ENCODE data around the gene RRP1. TPM values are rescaled to one million over a fixed set of nuclear protein-coding genes. Genes with fewer than 3 reads are reported as not detected.

Gene RRP1, protein sequence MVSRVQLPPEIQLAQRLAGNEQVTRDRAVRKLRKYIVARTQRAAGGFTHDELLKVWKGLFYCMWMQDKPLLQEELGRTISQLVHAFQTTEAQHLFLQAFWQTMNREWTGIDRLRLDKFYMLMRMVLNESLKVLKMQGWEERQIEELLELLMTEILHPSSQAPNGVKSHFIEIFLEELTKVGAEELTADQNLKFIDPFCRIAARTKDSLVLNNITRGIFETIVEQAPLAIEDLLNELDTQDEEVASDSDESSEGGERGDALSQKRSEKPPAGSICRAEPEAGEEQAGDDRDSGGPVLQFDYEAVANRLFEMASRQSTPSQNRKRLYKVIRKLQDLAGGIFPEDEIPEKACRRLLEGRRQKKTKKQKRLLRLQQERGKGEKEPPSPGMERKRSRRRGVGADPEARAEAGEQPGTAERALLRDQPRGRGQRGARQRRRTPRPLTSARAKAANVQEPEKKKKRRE
- total RNA-seq, result 10 to 100 TPM; 11.0 to 20.1 (median 18.7) TPM

DNA sequence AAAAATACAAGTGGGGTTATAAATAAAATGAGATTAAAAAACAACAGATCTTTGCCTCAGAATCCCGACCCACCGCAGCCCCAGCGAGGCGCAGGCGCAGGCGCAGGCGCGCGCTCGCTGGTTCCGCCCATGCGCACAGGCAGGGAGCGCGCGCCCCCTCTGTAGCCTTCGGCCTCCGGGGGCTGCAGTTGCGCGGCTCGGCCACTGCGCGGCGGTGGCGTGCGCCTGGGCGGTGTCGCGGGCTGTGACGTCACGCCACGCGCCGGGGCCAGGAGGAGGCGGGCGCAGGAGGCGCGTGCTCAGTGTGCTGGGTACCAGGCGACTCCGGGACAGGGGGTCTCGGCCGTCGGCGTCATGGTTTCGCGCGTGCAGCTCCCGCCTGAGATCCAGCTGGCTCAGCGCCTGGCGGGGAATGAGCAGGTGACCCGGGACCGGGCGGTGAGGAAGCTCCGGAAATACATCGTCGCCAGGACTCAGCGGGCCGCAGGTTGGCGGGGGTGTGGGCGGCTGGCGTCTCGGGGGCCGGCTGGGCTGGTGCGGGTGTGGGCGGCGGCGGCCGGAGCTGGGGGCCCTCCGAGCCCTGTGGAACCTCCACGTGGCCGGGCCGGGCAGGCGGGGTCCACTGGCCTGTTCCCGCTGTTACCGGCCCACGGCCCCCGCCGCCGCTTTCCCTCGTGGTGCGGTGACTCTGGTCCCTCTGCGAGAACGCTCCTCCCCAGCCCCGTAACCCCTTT, at the start of gene RRP1:
Gene RRP1 (plus strand): TSS at position 302 of the 734 bp plus-strand sequence. CDS start 53 bp downstream, at position 355.
- intact Hi-C loops (cut with DNase I), result loop anchor here (2.0 to 5.0 kb wide), 2 partner anchors 15 to 72 kb away; partner anchors contain the start of gene PDXK
- Histone ChIP-seq H3K4me1 (peaks cover 10 to 12% of the 10 kb centered on the region in 2 donors), H3K4me3 (replicated peaks in 1 of 3) (peak within 1 kb of the TSS; percentile 83 to 92 (median 88)), H3K9me3 (no peaks in the 10 kb centered on the region), H3K27ac (peak within 1 kb of the TSS; percentile 90 to 96 (median 93)), H3K27me3 (no peaks in the 10 kb centered on the region), H3K36me3 (peaks cover 8 to 22% of the 10 kb centered on the region in 2 donors)
- WGBS, 2 donors, result 0 to 1% methylated on average over 24 to 33 of the region's 83 CpGs
- DNase-seq, result peak; percentile 86 to 91
- peak in 1 of 2 donors; percentile 79 for TF ChIP-seq POLR2A (IDR thresholded peaks at IDR 0.05)
- TF ChIP-seq, protein P1, sequence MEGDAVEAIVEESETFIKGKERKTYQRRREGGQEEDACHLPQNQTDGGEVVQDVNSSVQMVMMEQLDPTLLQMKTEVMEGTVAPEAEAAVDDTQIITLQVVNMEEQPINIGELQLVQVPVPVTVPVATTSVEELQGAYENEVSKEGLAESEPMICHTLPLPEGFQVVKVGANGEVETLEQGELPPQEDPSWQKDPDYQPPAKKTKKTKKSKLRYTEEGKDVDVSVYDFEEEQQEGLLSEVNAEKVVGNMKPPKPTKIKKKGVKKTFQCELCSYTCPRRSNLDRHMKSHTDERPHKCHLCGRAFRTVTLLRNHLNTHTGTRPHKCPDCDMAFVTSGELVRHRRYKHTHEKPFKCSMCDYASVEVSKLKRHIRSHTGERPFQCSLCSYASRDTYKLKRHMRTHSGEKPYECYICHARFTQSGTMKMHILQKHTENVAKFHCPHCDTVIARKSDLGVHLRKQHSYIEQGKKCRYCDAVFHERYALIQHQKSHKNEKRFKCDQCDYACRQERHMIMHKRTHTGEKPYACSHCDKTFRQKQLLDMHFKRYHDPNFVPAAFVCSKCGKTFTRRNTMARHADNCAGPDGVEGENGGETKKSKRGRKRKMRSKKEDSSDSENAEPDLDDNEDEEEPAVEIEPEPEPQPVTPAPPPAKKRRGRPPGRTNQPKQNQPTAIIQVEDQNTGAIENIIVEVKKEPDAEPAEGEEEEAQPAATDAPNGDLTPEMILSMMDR (IDR thresholded peaks at IDR 0.05), result peak; percentile 38 to 100 (median 100)

DNA sequence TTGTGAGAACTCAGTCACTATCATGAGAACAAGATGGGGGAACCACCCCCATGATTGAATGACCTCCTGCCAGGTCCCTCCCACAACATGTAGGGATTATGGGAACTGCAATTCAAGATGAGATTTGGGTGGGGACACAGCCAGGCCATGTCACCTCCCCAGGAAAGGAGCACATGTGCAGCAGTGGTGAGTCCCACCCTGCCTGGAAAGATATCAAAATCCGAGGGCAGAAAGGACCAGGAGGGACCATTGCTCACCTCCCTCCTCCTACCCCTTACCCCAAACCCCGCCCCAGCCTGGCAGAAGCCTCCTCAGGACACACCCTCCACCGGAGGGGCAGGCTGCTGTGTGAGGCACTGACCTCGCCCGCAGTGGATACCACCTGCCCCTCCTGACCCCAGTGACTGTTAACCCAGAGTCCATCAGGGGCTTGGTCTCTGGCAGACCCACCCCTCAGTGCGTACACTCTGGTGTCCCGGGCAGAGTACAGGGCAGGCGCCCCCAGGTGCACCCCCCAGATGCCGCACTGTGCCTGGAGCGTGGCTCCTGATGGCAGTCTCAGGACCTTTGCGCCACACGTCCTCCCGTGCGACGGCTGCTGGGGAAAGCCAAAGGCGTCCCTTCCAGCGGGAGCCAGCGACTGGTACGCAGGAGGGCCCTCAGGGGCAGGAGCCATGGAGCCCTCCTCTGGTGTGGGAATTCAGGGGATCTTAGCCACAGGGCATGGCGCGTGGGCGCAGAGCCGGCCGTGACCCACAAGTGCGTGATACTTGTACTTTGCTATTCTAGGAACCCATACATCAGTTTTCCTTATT, 49.5 kb upstream of the RRP1 start:
- intact Hi-C loops (cut with DNase I), result no loop called here
- no peak overlapping the region for H3K4me3 ChIP-seq (replicated peaks in 1 of 3)
- TF ChIP-seq, protein P1 (IDR thresholded peaks at IDR 0.05), result no peak
- no peak for TF ChIP-seq POLR2A (IDR thresholded peaks at IDR 0.05)
- H3K4me1 ChIP-seq, result peaks cover 26 to 36% of the 10 kb centered on the region in 2 donors
- H3K27ac ChIP-seq, result peak overlapping the region; percentile 77 to 98 (median 97)
- H3K9me3 ChIP-seq, result no peaks in the 10 kb centered on the region
- WGBS, 2 donors, result 90 to 92% methylated on average over 12 to 21 of the region's 25 CpGs
- peak in 1 of 2 donors; percentile 34 for DNase-seq
- H3K36me3 ChIP-seq, result peaks cover 10 to 12% of the 10 kb centered on the region in 2 donors
- no peaks in the 10 kb centered on the region for H3K27me3 ChIP-seq

DNA sequence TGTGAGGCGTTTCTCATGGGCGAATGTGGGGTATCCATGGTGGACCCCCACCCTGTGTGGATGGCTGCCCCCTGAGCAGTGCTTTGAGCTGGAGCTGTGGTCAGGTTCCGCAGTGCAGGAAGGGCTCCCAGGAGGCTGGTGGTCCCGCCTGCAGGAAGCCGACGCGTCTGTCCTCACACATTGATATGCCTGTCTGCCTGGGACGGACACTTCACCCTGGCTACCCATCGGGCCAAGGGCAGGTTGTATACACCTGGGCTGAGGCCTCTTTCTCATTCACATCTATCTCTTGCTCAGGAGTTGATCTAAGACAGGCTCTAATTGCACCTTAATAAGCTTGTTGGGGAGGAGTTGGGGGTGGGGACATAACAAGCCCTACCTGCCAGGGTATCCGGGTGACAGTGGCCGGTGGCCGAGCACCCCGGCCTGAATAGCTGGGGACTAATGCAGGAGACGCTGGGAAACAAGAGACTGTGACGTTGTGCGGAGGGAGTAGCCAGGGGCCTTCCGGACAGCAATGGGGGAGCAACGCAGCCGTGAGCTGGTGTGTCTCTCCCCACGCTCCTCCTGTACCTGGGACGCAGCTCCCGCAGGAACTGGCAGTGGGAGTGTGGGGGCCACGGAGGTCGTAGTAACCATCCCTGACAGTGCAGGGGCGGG, 48.8 kb upstream of the RRP1 start:
- no peaks in the 10 kb centered on the region for H3K9me3 ChIP-seq
- peak; percentile 81 to 94 for DNase-seq
- TF ChIP-seq POLR2A (IDR thresholded peaks at IDR 0.05), result peak in 1 of 2 donors; percentile 71
- TF ChIP-seq, protein P1 (IDR thresholded peaks at IDR 0.05), result no peak
- no peak overlapping the region for H3K4me3 ChIP-seq (replicated peaks in 1 of 3)
- intact Hi-C loops (cut with DNase I), result no loop called here
- no peaks in the 10 kb centered on the region for H3K27me3 ChIP-seq
- H3K36me3 ChIP-seq, result peaks cover 14% of the 10 kb centered on the region in 2 donors
- 17 to 59% methylated on average over 14 to 15 of the region's 25 CpGs for WGBS, 2 donors
- peak overlapping the region; percentile 69 to 98 (median 97) for H3K27ac ChIP-seq
- H3K4me1 ChIP-seq, result peaks cover 21 to 32% of the 10 kb centered on the region in 2 donors

DNA sequence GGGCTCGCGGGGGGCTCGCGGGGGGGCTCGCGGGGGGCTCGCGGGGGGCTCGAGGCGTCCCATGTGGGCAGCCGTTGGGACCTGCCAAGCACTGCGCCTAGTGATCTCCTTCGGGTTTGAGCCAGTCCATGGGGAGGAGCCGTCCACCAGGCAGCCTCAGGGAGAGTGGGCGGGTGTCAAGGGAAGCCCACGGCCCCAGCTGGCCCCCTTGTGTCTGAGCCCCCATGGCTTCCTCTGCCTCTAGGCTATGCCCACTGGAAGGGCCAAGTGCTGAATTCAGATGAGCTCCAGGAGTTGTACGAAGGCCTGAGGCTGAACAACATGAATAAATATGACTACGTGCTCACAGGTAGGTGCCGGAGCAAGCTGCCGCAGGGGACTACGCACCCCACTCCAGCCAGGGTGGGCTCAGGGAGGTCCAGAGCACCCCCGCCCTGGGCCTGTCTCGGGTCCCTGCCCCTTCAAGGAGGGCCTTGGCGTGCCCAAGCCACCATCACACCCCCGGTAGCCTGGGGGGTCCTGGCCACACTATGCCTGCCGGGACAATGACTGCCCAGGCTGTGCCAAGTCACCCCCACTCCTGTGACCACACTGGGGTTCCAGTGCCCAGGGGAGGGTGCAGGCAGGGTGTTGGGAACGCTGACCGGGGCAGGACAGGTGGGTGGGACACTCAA, 47.8 kb upstream of the RRP1 start:
- peak overlapping the region in 1 of 3 donors; percentile 14 for H3K27ac ChIP-seq
- H3K4me3 ChIP-seq (replicated peaks in 1 of 3), result no peak overlapping the region
- intact Hi-C loops (cut with DNase I), result no loop called here
- peaks cover 16 to 26% of the 10 kb centered on the region in 2 donors for H3K4me1 ChIP-seq
- no peak for TF ChIP-seq POLR2A (IDR thresholded peaks at IDR 0.05)
- TF ChIP-seq, protein P1 (IDR thresholded peaks at IDR 0.05), result no peak
- H3K27me3 ChIP-seq, result no peaks in the 10 kb centered on the region
- H3K9me3 ChIP-seq, result no peaks in the 10 kb centered on the region
- 87% methylated on average over 8 to 10 of the region's 28 CpGs for WGBS, 2 donors
- peak in 1 of 2 donors; percentile 34 for DNase-seq
- H3K36me3 ChIP-seq, result peaks cover 21 to 23% of the 10 kb centered on the region in 2 donors
